Measurements from ENCODE around the gene MEP1A.

Gene MEP1A

GRCh38 chr6:46776070-46776712 lies 17.0 kb upstream of the MEP1A start:
- DNase-seq: no peak

GRCh38 chr6:46777476-46778346 lies 15.5 kb upstream of the MEP1A start:
- DNase-seq: no peak

- DNase-seq: no peak
These were observed 11.5 kb upstream of the MEP1A start for GRCh38 chr6:46781478-46782378.

GRCh38 chr6:46784535-46784934 lies 8.7 kb upstream of the MEP1A start:
- DNase-seq: no peak

- no peak for DNase-seq
These were observed 5.2 kb upstream of the MEP1A start for GRCh38 chr6:46787871-46788540.

GRCh38 chr6:46788791-46789190 lies 4.4 kb upstream of the MEP1A start:
- no peak for DNase-seq

GRCh38 chr6:46789434-46790354 lies 3.5 kb upstream of the MEP1A start:
- DNase-seq: no peak

- DNase-seq: no peak
These were observed 2.8 kb upstream of the MEP1A start for GRCh38 chr6:46790355-46790874.

GRCh38 chr6:46792635-46793034 lies 554 bp upstream of the MEP1A start:
- DNase-seq: no peak

GRCh38 chr6:46794068-46794467 lies 879 bp downstream of the MEP1A start:
- DNase-seq: no peak

- DNase-seq: no peak
These were observed 2.6 kb downstream of the MEP1A start for GRCh38 chr6:46795816-46796215.

GRCh38 chr6:46796848-46797580 lies 3.8 kb downstream of the MEP1A start:
- DNase-seq: no peak

GRCh38 chr6:46799657-46800056 lies 6.5 kb downstream of the MEP1A start:
- DNase-seq: no peak

GRCh38 chr6:46808806-46809205 lies 15.6 kb downstream of the MEP1A start:
- DNase-seq: no peak

GRCh38 chr6:46815130-46815529 lies 21.9 kb downstream of the MEP1A start:
- no peak for DNase-seq

GRCh38 chr6:46816626-46817025 lies 23.4 kb downstream of the MEP1A start:
- no peak for DNase-seq

- DNase-seq: no peak
These were observed 26.4 kb downstream of the MEP1A start for GRCh38 chr6:46819561-46819960.

- DNase-seq: no peak
These were observed 28.3 kb downstream of the MEP1A start for GRCh38 chr6:46821458-46821881.

GRCh38 chr6:46828939-46829338 lies 35.8 kb downstream of the MEP1A start:
- DNase-seq: no peak

- no peak for DNase-seq
These were observed 39.6 kb downstream of the MEP1A start for GRCh38 chr6:46832816-46833215.
